NCI-H1436 treated with DMSO at 0.1 percent for 48 hours (cell line): ENCODE data around the gene PGRMC2.
"Not testable (repeated sequence)": the region's sequence is repeated elsewhere in the genome, so short reads cannot be mapped to it uniquely, and the experiment has no call there.

ENCODE experiments used
- DNase-seq: peaks from one replicate; lab custom pipeline; 2025; lab: John Stamatoyannopoulos, UW

The PGRMC2 gene

DNA sequence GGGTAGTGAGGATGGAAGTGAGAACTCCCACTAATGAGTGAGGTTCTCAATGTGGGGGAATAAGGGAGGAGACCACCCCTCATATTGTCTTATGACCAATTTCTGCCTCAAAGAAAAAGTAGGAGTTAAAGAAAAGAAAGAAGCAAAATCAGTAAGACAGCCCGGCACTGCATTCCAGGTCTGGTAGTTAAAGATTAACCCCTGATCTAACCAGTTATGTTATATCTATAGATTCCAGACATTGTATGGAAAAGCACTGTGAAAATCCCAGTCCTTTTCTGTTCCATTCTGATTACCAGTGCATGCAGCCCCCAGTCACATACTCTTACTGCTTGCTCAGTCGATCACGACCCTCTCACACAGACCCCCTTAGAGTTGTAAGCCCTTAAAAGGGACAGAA lies 20.4 kb downstream of the PGRMC2 start:
- DNase-seq, result not testable (repeated sequence)

DNA sequence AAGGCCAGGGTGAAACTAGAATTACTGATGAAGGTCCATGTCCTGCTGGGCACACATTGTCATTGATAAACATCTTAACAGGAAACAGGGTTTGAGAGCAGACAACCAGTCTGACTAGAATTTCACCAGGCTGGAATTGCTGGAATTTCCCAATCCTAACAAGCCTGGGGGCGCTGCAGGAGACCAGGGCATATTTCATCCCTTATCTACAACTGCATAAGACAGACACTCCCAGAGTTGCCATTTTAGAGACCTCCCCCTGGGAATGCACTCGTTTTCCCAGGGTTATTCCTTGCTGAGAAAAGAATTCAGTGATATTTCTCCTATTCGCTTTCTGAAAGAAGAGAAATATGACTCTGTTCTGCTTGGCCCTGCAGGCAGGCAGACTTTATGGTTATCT lies 22.1 kb downstream of the PGRMC2 start:
- not testable (repeated sequence) for DNase-seq

DNA sequence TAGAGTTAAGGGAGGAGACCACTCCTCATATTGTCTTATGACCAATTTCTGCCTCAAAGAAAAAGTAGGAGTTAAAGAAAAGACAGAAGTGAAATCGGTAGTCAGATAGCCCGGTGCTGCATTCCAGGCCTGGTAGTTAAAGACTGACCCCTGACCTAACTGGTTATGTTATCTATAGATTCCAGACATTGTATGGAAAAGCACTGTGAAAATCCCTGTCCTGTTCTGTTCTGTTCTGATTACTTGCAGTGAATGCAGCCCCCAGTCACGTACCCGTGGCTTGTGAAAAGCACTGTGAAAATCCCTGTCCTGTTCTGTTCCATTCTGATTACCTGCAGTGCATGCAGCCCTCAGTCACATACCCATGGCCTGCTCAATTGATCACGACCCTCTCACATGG lies 27.7 kb downstream of the PGRMC2 start:
- DNase-seq, result not testable (repeated sequence)

DNA sequence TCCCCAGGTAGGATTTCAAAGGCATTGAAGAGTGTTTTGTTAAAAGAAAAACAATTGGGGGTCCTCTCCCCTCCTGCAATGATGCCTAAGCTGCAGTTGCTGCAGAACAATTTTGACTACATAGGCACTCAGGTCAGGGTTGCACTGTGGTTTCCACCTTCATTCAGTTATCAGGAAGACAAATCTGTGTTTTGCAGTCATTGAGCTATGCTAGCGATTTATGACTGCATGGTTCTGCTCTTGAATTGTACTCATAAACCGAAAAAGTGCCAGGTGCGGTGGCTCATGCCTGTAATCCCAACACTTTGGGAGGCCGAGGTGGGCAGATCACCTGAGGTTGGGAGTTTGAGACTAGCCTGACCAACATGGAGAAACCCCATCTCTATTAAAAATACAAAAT lies 29.4 kb downstream of the PGRMC2 start:
- not testable (repeated sequence) for DNase-seq

DNA sequence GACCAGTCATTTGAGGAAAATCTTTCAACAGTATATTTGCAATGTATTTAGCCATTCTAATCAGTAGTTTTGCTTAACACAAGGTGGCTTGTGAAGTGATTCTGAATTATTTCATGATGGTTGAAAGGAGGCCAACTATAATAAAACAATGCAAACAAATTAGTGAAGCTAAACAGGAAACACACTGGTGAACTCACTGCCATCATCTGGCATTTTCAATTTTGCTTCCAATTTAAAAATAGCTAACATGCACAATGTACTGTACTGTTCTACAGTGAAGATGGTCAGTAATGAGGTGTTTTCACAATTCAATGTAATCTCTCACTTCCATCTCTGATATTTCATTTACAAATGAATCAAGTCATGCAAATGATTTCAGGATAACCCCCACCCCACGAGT lies 31.1 kb downstream of the PGRMC2 start:
- no peak for DNase-seq

DNA sequence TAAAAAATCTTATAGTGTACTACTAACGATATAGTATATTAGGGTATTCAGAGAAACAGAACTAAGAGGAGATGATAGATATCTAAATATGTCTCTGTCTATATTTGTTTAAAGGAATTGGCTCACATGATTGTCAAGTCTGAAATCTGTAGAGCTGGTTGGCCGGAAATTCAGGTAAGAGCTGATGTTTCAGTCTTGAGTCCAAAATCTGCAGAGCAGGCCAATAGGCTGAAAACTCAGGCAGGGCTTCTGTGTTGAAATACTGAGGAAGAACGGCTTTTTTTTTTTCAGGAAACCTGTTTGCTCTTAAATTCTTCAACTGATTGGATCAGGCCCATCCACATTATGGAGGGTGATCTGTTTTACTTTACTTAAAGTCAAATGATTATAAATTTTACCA lies 31.7 kb downstream of the PGRMC2 start:
- DNase-seq, result no peak

DNA sequence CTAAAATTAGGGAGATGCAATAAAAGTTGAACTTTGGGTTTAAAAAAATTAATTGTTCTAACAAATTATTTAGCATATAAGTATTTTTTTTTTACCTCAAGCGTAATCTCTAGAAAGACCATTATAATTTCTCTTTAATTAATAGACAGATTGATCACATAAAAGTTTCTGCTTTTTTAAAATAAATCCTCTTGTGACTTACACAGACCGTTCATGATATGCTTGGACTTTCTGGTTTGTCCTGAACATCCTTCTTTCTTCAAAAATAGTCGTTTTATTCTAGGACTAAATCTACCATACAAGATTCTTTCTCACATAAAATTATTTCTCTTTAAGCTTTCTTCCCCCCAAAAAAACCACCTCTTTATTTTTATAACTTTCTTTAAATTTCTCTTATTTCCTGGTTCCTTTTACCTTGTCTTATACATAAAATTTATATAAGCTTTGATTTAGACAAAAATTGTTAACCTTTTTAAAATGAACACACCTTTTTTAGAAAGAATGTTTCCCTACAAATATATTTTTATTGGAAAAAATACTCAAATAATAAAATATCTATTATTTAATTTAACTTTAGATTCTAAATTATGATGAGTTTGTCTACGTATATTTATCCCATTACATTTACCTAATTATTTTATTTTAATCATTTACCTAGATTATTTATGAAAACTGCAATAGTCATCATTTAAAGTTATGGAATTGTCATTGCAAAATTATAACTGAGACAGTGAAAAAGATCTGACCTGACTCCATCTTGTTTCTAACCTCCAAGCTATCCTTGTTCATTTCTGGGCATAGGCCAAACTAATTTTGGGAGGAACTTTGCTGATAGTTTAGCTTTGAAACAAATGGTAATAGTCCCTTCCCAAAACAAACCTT lies 37.6 kb downstream of the PGRMC2 start:
- no peak for DNase-seq

DNA sequence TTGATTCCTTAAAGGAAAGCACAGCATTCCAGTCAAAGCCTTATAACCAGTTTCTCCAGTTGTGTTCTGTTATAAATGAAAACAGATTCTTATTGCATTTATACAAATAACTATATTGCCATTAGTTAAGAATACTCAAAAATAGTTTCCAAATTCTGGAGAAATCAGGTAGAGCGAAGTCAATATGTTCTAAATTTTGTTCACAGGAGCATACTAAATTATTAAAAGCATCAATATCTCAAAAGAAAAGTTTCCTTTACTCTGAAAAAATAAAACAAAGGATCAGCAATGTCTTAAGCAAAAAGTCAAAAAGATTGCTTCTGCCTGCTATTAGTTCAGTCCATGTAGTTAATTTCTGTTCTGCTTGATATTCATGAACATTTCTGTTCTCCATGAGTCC lies 39.7 kb downstream of the PGRMC2 start:
- no peak for DNase-seq

DNA sequence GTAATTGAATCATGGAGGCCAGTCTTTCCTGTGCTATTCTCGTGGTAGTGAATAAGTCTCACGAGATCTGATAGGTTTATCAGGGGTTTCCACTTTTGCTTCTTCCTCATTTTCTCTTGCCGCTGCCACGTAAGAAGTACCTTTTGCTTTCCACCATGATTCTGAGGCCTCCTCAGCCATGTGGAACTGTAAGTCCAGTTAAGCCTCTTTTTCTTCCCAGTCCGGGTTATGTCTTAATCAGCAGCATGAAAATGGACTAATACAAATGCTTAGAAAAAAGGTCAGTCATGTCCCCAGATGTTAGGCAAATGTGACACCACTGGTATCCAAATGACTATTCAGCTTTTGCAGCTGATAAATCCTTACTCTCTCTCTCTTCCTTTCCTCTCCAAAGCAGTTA lies 42.2 kb downstream of the PGRMC2 start:
- not testable (repeated sequence) for DNase-seq

DNA sequence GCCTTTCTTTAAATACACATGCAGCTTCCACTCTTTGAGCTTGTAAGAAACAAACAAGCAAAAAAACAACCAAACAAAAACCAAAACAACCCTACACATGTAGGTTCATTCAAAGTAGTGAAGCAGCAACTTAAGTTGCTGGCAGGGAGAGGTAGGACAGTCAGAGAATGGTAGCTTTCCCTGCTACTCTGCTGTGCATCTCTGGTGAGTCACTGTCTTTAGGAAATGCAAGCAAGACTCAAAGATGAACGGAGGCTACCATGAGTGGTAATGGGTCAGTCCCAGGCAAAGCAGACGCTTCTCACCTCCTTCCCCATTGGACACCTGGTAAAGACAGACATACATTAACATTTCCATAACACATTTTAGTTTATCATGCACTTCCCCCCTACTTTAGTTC lies 43.2 kb downstream of the PGRMC2 start:
- DNase-seq, result no peak

DNA sequence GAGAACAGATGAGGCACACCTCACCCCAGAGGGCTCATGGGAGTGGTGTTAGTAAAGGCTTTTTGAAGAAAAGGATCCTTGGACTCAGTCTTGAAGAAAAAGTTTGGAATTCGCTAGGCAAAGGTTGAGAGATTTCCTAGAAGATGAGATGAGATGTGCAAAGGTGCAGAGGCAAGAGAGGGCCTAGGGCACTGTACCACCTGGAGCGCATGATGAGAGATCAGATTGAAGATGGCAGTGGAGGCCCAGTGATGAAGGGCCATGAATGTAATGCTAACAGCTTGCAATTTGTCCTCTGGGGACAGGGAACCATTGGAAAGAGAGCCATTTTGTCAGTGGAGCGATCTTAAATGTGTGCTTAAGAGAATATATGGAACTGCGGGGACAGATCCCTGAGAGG lies 45.0 kb downstream of the PGRMC2 start:
- no peak for DNase-seq

DNA sequence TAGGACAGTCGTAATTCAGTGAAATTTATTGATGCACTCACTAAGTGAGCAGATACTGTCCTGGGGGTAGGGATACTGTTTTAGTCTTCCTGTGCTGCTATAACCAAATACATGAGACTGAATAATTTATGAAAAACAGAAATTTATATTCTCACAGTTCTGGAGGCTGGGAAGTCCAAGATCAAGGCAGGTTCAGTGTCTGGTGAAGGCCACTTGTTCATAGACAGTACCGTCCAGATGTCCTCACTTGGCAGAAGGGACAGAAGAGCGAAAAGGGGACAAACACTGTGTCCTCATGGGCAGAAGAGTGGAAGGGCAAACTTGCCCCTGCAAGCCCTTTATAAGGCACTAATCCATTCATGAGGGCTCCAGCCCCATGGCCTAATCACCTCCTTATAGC lies 45.6 kb downstream of the PGRMC2 start:
- DNase-seq, result no peak

DNA sequence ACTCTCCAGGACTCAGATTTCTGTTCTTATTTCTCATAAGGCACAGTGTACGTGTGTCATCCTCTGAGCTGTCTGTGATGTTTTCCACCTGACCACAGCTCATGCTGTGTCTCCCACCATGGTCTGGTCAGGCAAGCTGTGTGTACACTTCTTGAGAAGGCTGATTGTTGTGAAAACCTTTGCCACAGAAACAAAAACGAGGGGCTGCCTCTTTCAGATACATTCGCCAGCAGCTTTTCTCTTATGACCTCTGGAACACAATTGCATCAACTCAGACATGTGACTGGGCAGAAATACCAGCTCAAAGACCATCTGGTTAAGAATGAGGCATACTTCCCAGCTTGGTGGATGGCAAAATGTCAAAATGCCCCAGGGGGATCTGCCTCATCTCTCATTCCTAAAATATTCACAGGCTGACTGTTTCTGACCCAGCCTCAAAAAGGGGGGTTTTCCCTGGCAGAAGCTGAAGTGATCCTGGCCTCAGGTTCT lies 46.1 kb downstream of the PGRMC2 start:
- no peak for DNase-seq

DNA sequence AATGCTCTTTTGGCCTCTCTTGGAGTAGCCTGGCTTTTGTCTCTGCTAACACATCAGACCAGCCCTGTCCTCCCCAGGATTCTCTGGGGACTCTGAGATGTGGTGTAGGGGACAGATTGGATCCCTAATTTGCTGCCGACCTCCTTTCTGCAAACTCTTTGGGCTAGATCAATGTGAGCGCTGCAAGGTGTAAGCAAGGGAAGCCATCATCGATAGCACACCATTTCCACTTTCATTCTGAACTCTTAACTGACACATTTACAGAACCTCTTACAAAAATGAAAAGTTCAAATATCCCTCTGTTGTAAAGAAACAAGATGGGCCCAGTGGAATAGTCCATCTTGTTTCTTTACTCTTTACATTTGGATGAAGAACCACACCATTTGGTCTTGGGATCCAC lies 46.6 kb downstream of the PGRMC2 start:
- DNase-seq, result no peak

DNA sequence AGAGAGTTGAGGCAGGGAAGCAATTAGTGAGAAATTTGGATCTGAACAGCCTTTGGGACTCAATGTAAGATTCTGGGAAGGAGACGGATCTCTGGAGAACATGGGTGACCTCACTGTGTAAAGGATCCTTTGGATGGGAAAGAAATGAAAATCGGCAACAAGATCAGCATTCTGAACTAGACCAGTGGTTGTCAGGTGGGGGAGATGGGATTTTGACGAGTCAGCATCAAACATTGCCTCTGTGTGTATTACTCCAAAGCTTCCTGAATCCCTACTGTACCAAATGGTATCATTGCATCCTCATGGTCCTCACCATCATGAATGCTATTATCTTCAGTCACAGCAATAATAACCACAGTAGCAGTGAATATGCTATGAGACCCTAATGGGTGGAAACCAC lies 52.8 kb downstream of the PGRMC2 start:
- DNase-seq, result no peak

DNA sequence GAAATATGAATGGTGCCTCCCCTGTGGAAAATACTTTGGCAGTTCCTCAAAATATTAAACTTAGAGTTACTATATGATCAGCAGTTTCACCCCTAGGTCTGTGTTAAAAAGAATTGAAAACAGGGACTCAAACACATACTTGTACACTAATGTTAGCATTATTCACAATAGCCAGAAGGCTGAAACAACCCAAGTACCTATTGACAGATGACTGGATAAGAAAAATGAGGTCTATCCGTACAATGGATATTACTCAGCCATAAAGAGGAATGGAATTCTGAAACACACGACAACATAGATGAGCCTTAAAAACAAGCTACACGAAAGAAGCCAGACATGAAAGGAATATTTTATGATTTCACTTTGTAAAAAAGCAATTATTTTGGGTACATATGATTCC lies 54.9 kb downstream of the PGRMC2 start:
- DNase-seq, result no peak

DNA sequence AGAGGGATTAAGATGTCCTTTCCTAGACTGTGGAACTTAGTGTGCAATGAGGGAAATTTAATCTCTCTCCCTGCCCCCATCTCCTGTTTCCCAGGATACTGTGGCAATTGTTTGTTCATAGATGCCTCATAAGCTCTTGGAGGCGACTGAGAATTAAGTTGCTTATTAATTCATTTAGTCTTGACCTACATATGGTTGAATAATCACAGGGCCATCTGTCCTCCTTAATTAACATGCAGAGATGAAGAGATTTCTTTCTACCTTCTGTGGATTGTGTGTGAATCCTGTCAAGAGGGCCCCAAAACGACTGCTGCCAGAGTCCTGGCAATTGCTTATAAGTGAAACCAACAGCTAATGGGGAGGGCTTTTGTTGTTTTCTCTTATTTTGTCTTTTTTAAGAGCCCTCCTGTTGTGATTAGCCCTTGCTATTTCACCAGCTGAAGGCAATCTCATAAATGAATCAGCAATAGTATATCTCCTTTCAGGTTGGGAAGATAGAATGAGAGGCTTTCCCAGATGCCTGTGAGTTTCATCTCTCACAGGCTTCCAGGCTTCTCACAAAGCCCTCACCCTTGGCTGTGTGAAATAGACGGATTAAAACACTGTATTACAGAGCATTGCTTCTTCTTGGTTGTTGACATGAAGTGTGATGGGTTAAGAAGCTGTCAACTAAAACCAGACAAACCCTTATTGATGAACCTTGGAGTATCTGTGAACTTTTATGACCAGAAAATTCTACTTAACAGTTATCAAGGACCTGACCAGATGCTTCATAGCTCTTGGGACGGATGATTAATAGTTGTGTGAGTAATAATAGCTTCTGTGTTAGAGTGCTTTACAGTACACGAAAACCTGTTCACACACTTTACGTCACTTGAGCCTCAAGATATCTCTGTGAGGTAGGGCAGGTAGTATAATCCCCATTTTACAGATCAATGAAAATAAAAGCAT lies 58.5 kb downstream of the PGRMC2 start:
- no peak for DNase-seq

DNA sequence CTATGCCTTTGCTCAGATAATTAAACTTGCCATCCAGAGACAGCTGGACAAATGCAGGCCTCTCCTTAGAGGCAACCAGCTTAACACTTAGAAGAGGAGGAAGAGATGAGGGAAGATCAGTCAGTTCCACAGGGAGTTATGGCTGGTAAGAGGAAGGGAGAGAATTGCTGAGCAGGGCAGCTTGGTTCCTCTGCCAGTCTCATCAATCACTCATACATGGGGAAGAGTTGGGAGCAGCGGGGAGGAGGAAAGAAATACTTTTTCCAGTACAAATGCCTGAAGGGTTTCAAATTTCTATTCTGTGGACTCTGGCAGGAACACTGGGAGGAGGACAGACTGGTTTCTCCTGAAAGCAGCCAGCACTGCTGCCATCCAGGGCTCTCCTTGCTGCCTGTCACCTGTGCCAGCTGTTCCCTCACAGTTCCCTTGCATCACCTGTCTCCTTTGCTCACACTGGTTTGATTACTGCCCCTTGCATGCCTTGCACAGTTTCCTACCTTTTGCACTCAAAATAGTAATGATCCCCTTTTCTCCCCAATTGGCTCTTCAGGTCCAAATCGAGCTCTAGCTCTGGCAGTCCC lies 59.5 kb downstream of the PGRMC2 start:
- DNase-seq, result no peak

DNA sequence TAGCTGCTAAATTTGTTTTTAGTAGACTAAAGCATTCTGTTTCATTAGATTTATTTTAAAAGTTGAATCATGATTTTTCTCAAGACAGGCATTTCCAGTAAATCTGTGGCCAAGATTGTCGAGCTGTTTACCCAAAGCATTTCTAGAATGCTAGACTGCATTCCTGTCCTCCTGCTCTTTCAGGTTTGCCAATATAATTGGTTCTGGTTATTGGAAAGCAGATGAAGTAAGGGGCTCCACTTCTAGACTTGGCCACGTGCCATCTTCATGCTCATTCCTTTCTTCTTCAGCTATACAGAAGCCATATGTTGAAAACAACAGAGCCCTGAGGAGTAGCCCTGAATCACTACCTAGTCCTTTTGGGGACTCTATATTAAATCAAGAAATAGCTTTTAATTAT lies 62.5 kb downstream of the PGRMC2 start:
- no peak for DNase-seq

DNA sequence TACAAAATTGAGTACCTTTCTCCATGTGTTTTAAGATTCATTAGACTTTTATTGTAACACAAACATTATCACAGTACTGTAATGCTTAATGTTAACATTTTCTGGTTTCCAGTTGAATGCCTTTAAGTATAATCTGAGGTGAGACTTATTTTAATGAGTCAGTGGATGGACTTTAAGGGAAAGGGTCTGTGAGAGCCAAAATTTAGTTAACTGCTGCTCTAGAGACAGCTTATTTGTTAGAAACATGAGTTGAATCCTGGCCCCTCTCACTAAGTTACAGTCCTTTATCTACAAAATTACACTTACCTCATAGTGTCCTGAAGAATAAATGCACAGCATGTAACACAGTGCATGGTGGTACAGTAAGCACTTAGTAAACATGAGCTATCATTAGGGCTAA lies 66.0 kb downstream of the PGRMC2 start:
- no peak for DNase-seq

DNA sequence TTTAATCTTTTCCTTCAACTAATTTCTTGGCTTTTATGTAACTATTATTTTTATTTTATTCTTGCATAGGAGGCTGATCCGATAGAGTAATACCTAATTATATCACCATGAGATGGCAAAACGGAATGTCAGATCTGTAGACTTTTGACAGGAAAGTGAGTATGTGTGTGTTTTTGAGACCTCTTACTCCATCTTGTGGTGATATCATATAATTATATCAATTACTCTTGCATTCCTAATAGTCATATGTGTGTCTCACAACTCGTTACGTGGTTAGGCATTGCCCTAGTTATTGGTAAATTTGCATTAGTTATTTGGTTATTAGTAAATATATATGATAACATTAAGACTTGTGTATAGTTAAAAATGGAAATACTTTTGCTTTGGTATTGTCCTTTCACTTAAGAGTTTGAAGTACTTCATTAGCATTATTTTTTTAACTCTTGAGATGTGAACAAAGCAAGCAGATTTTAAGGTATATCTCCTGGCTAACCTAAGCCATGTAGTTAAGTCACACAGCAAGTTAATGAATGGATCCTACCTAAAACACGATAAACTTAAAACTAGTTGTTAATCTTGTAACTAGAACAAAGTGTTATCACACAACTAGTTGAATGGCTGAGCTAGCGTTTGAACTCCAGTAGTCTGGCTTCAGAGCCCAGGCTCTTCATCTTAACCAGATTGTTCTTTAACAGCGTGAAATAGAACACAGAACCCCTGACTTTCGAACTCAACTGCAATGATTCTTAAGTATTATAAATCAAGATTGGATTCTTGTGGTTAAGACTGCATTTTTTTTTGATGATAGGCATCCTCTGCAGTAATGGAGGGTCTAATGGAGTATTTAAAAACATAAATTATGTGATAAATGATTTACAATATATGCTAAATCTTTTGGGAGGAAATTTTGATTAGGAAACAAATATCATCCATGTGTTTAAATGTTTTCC lies 67.1 kb downstream of the PGRMC2 start:
- DNase-seq, result no peak
